Activated B cell treated with CpG ODN at 0.5 μM for 24 hours (primary cell): ENCODE data around the gene NKIRAS2. TPM values are rescaled to one million over a fixed set of nuclear protein-coding genes. Genes with fewer than 3 reads are reported as not detected.
A peak's percentile ranks its signal among the peaks of the same experiment; 100 is the strongest.

ENCODE experiments used
- ATAC-seq: fragments of 200-7000 bp; cut with Tn5 transposase; one replicate; pipeline ENCODE4 v1.10.0; 2021; ENCODE audit warnings: low read depth, mild to moderate bottlenecking, moderate library complexity
- CTCF ChIA-PET: fragments of 350-600 bp; sonication (Branson Sonifier 250); formaldehyde crosslinking; loops from one replicate; lab custom pipeline; 2021; ENCODE audit warnings: antibody characterized with exemption; lab: Charles Lee
- POLR2A ChIA-PET: fragments of 350-600 bp; sonication (Branson Sonifier 250); formaldehyde crosslinking; loops from one replicate; lab custom pipeline; 2021; ENCODE audit warnings: antibody characterized with exemption; lab: Charles Lee
- DNase-seq: peaks from one replicate; pipeline ENCODE4 v3.0.0; 2022
- H3K27ac Mint-ChIP-seq: one replicate; pipeline ENCODE4 v1.8.0; 2020; ENCODE audit warnings: mixed read lengths
- H3K27me3 Mint-ChIP-seq: one replicate; pipeline ENCODE4 v1.8.0; 2021; ENCODE audit warnings: mixed read lengths
- H3K36me3 Mint-ChIP-seq: one replicate; pipeline ENCODE4 v1.8.0; 2021; ENCODE audit warnings: low read depth, mixed read lengths
- H3K4me1 Mint-ChIP-seq: one replicate; pipeline ENCODE4 v1.8.0; 2021; ENCODE audit warnings: mixed read lengths
- H3K4me3 Mint-ChIP-seq: one replicate; pipeline ENCODE4 v1.8.0; 2020; ENCODE audit warnings: mild to moderate bottlenecking, mixed read lengths
- H3K9me3 Mint-ChIP-seq: one replicate; pipeline ENCODE4 v1.8.0; 2020; ENCODE audit warnings: mixed read lengths
- CTCF ChIP-seq: fragments of 200-600 bp; IDR thresholded peaks from one replicate; pipeline ENCODE4 v1.8.0; 2022; ENCODE audit warnings: antibody characterized with exemption, mild to moderate bottlenecking
- intact Hi-C: fragments of 100-400 bp; cut with micrococcal nuclease; formaldehyde crosslinking; loops from one replicate; pipeline ENCODE4 v1.15.1; 2024
- total RNA-seq: library from RNA; stranded (reverse); gene quantifications from 2 replicates; pipeline ENCODE4 v1.2.3, GENCODE V29; 2022

NKIRAS2 gene
- total RNA-seq, 1 donor from 2014 or later: 23.9 TPM

DNA sequence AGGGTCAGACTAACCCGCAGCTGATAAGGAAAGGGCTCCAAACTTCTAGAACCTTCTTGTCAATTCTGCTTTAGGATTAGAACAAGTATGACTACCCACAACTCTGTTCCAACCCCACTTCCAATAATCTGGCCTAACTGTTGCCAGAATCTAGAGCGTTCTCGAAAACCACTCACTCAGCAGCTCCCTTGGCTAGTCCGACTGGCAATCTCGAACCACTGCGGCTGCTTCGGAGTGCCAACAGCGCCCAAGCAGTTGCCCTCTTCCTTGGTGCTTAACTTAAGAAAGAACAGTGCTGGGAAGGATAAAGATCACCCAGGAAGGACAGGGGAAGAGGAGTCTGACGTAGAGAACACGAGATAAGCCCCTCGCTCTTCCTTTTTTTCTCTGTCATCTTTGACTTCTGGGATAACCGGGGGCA is 3.5 kb upstream of the NKIRAS2 start:
- intact Hi-C loops: loop anchor here (2.0 to 10.0 kb wide), 4 partner anchors 34 to 268 kb away; partner anchors contain the start of genes ACLY, C17orf113 and STAT5A
- no peak for DNase-seq
- Mint-ChIP-seq H3K4me1 (peaks cover 71% of the 10 kb centered on the region), H3K36me3 (peaks cover 30% of the 10 kb centered on the region), H3K27me3 (no peaks in the 10 kb centered on the region), H3K9me3 (no peaks in the 10 kb centered on the region), H3K27ac (peak overlapping the region; percentile 98), H3K4me3 (peak overlapping the region; percentile 100)
- no peak for ATAC-seq
- CTCF ChIA-PET: interaction anchor here (0.9 to 2.6 kb wide), 5 partner anchors 9 to 99 kb away, joined by 3 to 9 read pairs (median 4); no protein-coding TSS in a partner anchor
- POLR2A ChIA-PET: interaction anchor here (0.9 to 3.1 kb wide), 20 partner anchors 10 to 1351 kb away, joined by 3 to 46 read pairs (median 6); partner anchors contain the start of genes ACLY, CNP, DHX58 and EIF1
- no peak for TF ChIP-seq CTCF

- Mint-ChIP-seq H3K9me3 (no peaks in the 10 kb centered on the region), H3K4me3 (peak within 1 kb of the TSS; percentile 100), H3K27me3 (no peaks in the 10 kb centered on the region), H3K4me1 (peaks cover 67% of the 10 kb centered on the region), H3K27ac (peak within 1 kb of the TSS; percentile 98), H3K36me3 (peaks cover 29% of the 10 kb centered on the region)
- DNase-seq (peak; percentile 80), ATAC-seq (peak; percentile 84)
- CTCF ChIA-PET: interaction anchor here (0.6 to 2.1 kb wide), 13 partner anchors 11 to 164 kb away, joined by 3 to 8 read pairs (median 4); partner anchors contain the start of genes CNP, DHX58 and KCNH4
- no peak for TF ChIP-seq CTCF
- POLR2A ChIA-PET: interaction anchor here (0.5 to 3.1 kb wide), 42 partner anchors 9 to 1351 kb away, joined by 3 to 46 read pairs (median 4); partner anchors contain the start of genes ACLY, CNP, DHX58 and EIF1
- intact Hi-C loops: loop anchor here (1.0 to 10.0 kb wide), 7 partner anchors 21 to 268 kb away; partner anchors contain the start of genes ACLY, C17orf113, CNP and STAT5A
Measured at GRCh38 chr17:42016941-42017865, 2.7 kb upstream of the NKIRAS2 start, which contains the start of gene DNAJC7. TSS of gene DNAJC7 (minus strand) at chr17:42017439. CDS start at chr17:42017416, 23 bp downstream.

DNA sequence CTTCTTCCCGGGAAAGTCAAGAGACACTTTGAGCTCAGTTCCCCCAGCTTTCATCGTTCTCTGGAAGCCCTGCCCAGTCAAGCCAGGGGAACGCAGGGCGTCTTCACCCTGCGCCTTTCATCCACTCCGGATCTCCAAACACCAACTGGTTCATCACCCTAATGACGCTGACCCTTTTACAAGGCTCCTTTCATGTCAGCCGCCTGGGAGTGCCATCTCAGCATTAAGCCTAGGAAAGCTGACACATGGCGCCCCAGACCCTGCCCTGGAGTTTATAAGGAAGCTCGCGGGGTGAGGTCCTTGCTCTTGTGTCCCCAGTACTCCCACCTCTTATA is 2.1 kb upstream of the NKIRAS2 start:
- no peak for TF ChIP-seq CTCF
- intact Hi-C loops: loop anchor here (1.0 to 10.0 kb wide), 7 partner anchors 22 to 267 kb away; partner anchors contain the start of genes ACLY, C17orf113, CNP and STAT5A
- Mint-ChIP-seq H3K27me3 (no peaks in the 10 kb centered on the region), H3K36me3 (peaks cover 35% of the 10 kb centered on the region), H3K4me1 (peaks cover 64% of the 10 kb centered on the region), H3K4me3 (peak overlapping the region; percentile 100), H3K9me3 (no peaks in the 10 kb centered on the region), H3K27ac (peak overlapping the region; percentile 98)
- CTCF ChIA-PET: interaction anchor here (0.6 to 2.1 kb wide), 11 partner anchors 11 to 163 kb away, joined by 3 to 7 read pairs (median 4); partner anchors contain the start of genes CNP, DHX58 and KCNH4
- DNase-seq: no peak
- POLR2A ChIA-PET: interaction anchor here (0.6 to 3.1 kb wide), 34 partner anchors 9 to 1350 kb away, joined by 3 to 46 read pairs (median 4); partner anchors contain the start of genes ACLY, CNP, DHX58 and EIF1
- peak; percentile 1 for ATAC-seq

DNA sequence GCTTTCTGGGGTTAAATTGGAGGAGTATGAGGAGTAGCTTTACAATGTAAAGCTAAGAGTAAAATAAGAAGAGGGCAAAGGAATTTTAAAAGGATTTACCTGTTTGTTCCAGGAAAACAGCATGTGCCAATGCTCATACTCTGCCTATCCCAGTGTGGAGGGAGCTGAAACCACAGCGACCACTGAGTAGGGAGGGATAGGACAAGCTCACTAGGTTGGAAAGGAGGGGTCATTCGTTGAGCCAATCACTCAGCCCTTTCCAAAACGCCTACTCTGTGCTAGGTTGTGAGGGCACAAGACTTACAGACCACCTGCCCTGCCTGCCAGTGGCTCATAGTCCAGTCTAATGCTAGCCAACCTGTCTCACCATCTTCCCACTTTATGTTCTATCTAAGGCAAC is 1.6 kb upstream of the NKIRAS2 start:
- H3K27me3 Mint-ChIP-seq: no peaks in the 10 kb centered on the region
- H3K36me3 Mint-ChIP-seq: peaks cover 36% of the 10 kb centered on the region
- no peak for TF ChIP-seq CTCF
- ChIA-PET POLR2A (interaction anchor here (0.6 to 3.1 kb wide), 20 partner anchors 17 to 979 kb away, joined by 3 to 46 read pairs (median 6); partner anchors contain the start of genes ACLY, CNP, DHX58 and EIF1), CTCF (interaction anchor here (0.6 to 2.1 kb wide), 9 partner anchors 10 to 163 kb away, joined by 3 to 7 read pairs (median 4); partner anchors contain the start of genes CNP, DHX58 and KCNH4)
- no peak for ATAC-seq
- H3K4me1 Mint-ChIP-seq: peaks cover 60% of the 10 kb centered on the region
- no peaks in the 10 kb centered on the region for H3K9me3 Mint-ChIP-seq
- peak overlapping the region; percentile 100 for H3K4me3 Mint-ChIP-seq
- H3K27ac Mint-ChIP-seq: peak overlapping the region; percentile 98
- intact Hi-C loops: loop anchor here (10.0 kb wide), 1 partner anchor 266 kb away; the partner anchor contains the start of gene STAT5A
- DNase-seq: no peak
